ENCODE results near the gene PRRC1. TPM values are rescaled to one million over a fixed set of nuclear protein-coding genes. Genes with fewer than 3 reads are reported as not detected.

The PRRC1 gene
- polyA plus RNA-seq, 1 of the 3 experiments (the other 2 are of a cell fraction): 26.6 TPM

DNA sequence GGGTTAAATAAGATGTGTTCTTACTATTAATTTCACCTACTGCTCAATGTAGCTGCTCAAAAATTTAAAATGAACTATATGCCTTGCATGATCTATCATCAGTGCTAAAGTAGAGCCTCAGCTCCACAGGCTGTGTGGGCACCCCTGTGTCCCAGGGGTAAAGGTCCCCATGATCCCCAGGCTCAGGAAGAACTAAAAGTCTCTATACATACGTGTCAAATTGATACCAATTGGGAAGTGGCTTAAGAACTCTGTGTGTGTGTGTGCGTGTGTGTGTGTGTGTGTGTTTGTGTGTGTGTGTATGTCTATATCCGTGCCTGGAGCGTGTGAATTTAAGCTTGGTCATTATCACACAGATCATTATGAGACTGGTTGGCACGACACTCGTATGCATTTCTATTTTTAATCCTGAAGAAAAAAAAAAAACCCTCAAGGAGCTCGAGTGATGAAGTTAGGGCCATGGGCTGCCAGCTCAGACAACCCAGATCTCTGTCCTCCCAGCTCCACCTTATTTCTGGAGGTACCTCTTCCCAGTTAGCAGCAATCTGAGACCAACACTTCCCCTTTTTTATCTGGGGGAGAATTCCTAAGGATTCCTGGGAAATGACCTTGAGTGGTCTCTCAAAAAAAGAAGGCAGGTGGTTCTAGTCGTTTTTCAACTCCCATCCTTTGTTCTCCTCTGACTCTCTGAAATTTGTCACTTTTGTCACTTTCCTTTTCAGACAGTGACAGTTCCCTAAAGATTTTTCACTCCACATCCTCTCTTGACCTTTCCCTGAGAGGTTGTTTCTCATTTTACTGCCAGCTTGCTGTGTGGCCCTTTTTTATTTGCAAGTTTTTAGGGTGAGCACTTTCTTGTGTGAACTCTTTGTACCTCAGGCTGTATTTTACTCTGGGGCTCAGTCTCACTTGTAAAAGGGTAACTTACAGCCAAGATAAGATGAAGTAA, 85.7 kb downstream of the PRRC1 start:
- no peaks in the 10 kb centered on the region for H4K20me1 ChIP-seq (ENCODE audit: insufficient read depth)
- ChIA-PET POLR2A (no interaction called here), CTCF (no interaction called here)
- H3K79me2 ChIP-seq (ENCODE audit: insufficient read depth): no peaks in the 10 kb centered on the region
- no peaks in the 10 kb centered on the region for H3F3A ChIP-seq (replicated peaks; ENCODE audit: insufficient read depth)
- H3K27me3 ChIP-seq (ENCODE audit: insufficient read depth): no peaks in the 10 kb centered on the region; the same call in 1 of the 2 replicates
- no peaks in the 10 kb centered on the region for H3K36me3 ChIP-seq (replicated peaks in 1 of 2; ENCODE audit: control insufficient read depth in 1 of 2, insufficient read depth in 2 of 2, low read length in 1 of 2)
- no peak overlapping the region for H3K4me3 ChIP-seq (ENCODE audit: low read depth in 2 of 2, low read length in 1 of 2)
- H3K9ac ChIP-seq: no peak overlapping the region
- no peak for DNase-seq
- no peaks in the 10 kb centered on the region for H3K4me1 ChIP-seq (ENCODE audit: control insufficient read depth in 1 of 2, insufficient read depth in 2 of 2, low read depth in 1 of 2, low read length in 1 of 2)
- no peaks in the 10 kb centered on the region for H3K9me3 ChIP-seq
- 5% methylated on average over 8 of the region's 8 CpGs for WGBS (ENCODE audit: low lambda C conversion rate)
- H3K4me2 ChIP-seq: no peak overlapping the region
- TF ChIP-seq NRF1 (IDR thresholded peaks at IDR 0.05; ENCODE audit: low read depth, low read length): no peak
- no peak for TF ChIP-seq RAD21 (IDR thresholded peaks at IDR 0.05; ENCODE audit: low read length)
- TF ChIP-seq TAF1 (IDR thresholded peaks at IDR 0.05; ENCODE audit: borderline replicate concordance, low read depth, low read length): no peak
- TF ChIP-seq FOSL2 (IDR thresholded peaks at IDR 0.05; ENCODE audit: borderline replicate concordance, low read depth): no peak
- H3K27ac ChIP-seq (ENCODE audit: low read depth in 2 of 2, low read length in 1 of 2): no peak overlapping the region
- H3K9me2 ChIP-seq: no peaks in the 10 kb centered on the region
- no peak overlapping the region for H2AFZ ChIP-seq (ENCODE audit: low read depth)

Other genes with a start within 250 kb of the PRRC1 start
- gene MEGF10, start 226.8 kb upstream of the PRRC1 start, polyA plus RNA-seq (2012; rRNA removed): 0.67 and 1.1 TPM in 2 replicates
- not detected in 2 replicates for gene CTXN3, start 131.4 kb downstream of the PRRC1 start, polyA plus RNA-seq (2012; rRNA removed)
- gene CCDC192, start 185.8 kb downstream of the PRRC1 start, polyA plus RNA-seq (2012; rRNA removed): not detected in 2 replicates

Data from SK-N-SH (cell line).